Stomach (tissue), 4 donors: ENCODE measurements around the gene COG7.

ENCODE experiments used
- CTCF ChIP-seq, 7 experiments: fragments of 450-650 bp in 4 of 7; fragments of 200-600 bp in 3 of 7; sonication (generic) in 3 of 7; IDR thresholded peaks; one replicate each; pipeline ENCODE4 v1.5.1; 2016 to 2019; ENCODE audit warnings: antibody characterized with exemption in 7 of 7, control low read depth in 2 of 7, mild to moderate bottlenecking in 1 of 7
- POLR2A ChIP-seq, 4 donors: fragments of 450-650 bp; IDR thresholded peaks; one replicate each; pipeline ENCODE4 v1.6.1; 2016; ENCODE audit warnings: antibody characterized with exemption in 4 of 4, control low read depth in 2 of 4, mild to moderate bottlenecking in 1 of 4, moderate library complexity in 1 of 4
- POLR2AphosphoS5 ChIP-seq, 3 donors: sonication (generic); formaldehyde crosslinking; IDR thresholded peaks; one replicate each; pipeline ENCODE4 v1.6.1; 2016; ENCODE audit warnings: antibody characterized with exemption in 3 of 3

- peak in 1 of 3 donors; percentile 40 for TF ChIP-seq POLR2AphosphoS5 (IDR thresholded peaks at IDR 0.05)
- TF ChIP-seq CTCF (IDR thresholded peaks at IDR 0.05): peak in 5 of 7 experiments; percentile 61 to 93 (median 82)
- no peak for TF ChIP-seq POLR2A (IDR thresholded peaks at IDR 0.05)
These were observed 18.6 kb downstream of the COG7 start for GRCh38 chr16:23434380-23434779.
